MM.1S (cell line): Measurements from ENCODE around the gene TMTC1.

Source experiments
- DNase-seq: peaks from one replicate; pipeline ENCODE4 v3.0.0-alpha.2; 2015
- H2AFZ ChIP-seq: fragments of 300-600 bp; sonication (generic); 2 replicates; pipeline ENCODE4 v1.6.0; 2016; ENCODE audit warnings: antibody characterized with exemption, low read length
- H3F3A ChIP-seq: fragments of 300-600 bp; sonication (generic); 2 replicates; pipeline ENCODE4 v1.6.1; 2016; ENCODE audit warnings: mild to moderate bottlenecking, antibody characterized with exemption, low read length, moderate library complexity, mixed read lengths; ENCODE audit not compliant: insufficient read depth
- H3K27ac ChIP-seq: fragments of 300-600 bp; sonication (generic); 2 replicates; pipeline ENCODE4 v1.5.1; 2016; ENCODE audit warnings: mild to moderate bottlenecking, low read length
- H3K27me3 ChIP-seq: fragments of 300-600 bp; sonication (generic); replicated peaks from 2 replicates; pipeline ENCODE4 v1.6.0; 2016; ENCODE audit warnings: low read length; ENCODE audit not compliant: insufficient read depth
- H3K36me3 ChIP-seq: fragments of 300-600 bp; sonication (generic); replicated peaks from 2 replicates; pipeline ENCODE4 v1.6.1; 2016; ENCODE audit warnings: mild to moderate bottlenecking, low read length, mixed read lengths; ENCODE audit not compliant: insufficient read depth
- H3K4me1 ChIP-seq: fragments of 300-600 bp; sonication (generic); 2 replicates; pipeline ENCODE4 v1.6.1; 2016; ENCODE audit warnings: low read length, mixed read lengths
- H3K4me2 ChIP-seq: fragments of 300-600 bp; sonication (generic); 2 replicates; pipeline ENCODE4 v1.6.0; 2016; ENCODE audit warnings: low read depth, low read length
- H3K4me3 ChIP-seq: fragments of 300-600 bp; sonication (generic); 2 replicates; pipeline ENCODE4 v1.5.1; 2016; ENCODE audit warnings: low read length, mixed read lengths
- H3K79me2 ChIP-seq: fragments of 300-600 bp; sonication (generic); 2 replicates; pipeline ENCODE4 v1.6.1; 2016; ENCODE audit warnings: mixed run types, low read length, mixed read lengths
- H3K9ac ChIP-seq: fragments of 300-600 bp; sonication (generic); 2 replicates; pipeline ENCODE4 v1.6.1; 2016; ENCODE audit warnings: low read length, mixed read lengths
- H3K9me2 ChIP-seq: fragments of 300-600 bp; sonication (generic); replicated peaks from 2 replicates; pipeline ENCODE4 v1.6.1; 2016; ENCODE audit warnings: mild to moderate bottlenecking, low read length, mixed read lengths; ENCODE audit not compliant: insufficient read depth
- H3K9me3 ChIP-seq: fragments of 300-600 bp; sonication (generic); replicated peaks from 2 replicates; pipeline ENCODE4 v1.6.1; 2016; ENCODE audit warnings: mild to moderate bottlenecking, low read length, mixed read lengths; ENCODE audit not compliant: insufficient read depth
- H4K20me1 ChIP-seq: fragments of 300-600 bp; sonication (generic); 2 replicates; pipeline ENCODE4 v1.6.1; 2016; ENCODE audit warnings: mild to moderate bottlenecking, low read length, moderate library complexity, mixed read lengths; ENCODE audit not compliant: insufficient read depth
- EZH2 ChIP-seq: fragments of 300-600 bp; sonication (generic); optimal IDR thresholded peaks from 2 replicates; pipeline ENCODE3; 2017; ENCODE audit warnings: low read depth, mild to moderate bottlenecking, antibody characterized with exemption, low read length, mixed read lengths
- EZH2phosphoT487 ChIP-seq: fragments of 300-600 bp; sonication (generic); IDR thresholded peaks from 2 replicates; pipeline ENCODE4 v1.6.1; 2018; ENCODE audit warnings: antibody characterized with exemption, low read length
- TF ChIP-seq, protein P1 (sequence below): fragments of 300-600 bp; sonication (generic); IDR thresholded peaks from 2 replicates; pipeline ENCODE4 v1.5.1; 2016; ENCODE audit warnings: antibody characterized with exemption, low read length, mixed read lengths

The TMTC1 gene

GRCh38 chr12:29714966-29715365 lies 68.8 kb downstream of the TMTC1 start:
- no peak overlapping the region for H2AFZ ChIP-seq
- H3K4me1 ChIP-seq = 0 out of 2 replicates have a peak, but pooled peaks cover 3% of the 10 kb centered on the region
- no peaks in the 10 kb centered on the region for H3K9me2 ChIP-seq
- no peak for TF ChIP-seq EZH2phosphoT487
- TF ChIP-seq, protein P1, sequence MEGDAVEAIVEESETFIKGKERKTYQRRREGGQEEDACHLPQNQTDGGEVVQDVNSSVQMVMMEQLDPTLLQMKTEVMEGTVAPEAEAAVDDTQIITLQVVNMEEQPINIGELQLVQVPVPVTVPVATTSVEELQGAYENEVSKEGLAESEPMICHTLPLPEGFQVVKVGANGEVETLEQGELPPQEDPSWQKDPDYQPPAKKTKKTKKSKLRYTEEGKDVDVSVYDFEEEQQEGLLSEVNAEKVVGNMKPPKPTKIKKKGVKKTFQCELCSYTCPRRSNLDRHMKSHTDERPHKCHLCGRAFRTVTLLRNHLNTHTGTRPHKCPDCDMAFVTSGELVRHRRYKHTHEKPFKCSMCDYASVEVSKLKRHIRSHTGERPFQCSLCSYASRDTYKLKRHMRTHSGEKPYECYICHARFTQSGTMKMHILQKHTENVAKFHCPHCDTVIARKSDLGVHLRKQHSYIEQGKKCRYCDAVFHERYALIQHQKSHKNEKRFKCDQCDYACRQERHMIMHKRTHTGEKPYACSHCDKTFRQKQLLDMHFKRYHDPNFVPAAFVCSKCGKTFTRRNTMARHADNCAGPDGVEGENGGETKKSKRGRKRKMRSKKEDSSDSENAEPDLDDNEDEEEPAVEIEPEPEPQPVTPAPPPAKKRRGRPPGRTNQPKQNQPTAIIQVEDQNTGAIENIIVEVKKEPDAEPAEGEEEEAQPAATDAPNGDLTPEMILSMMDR = no peak
- TF ChIP-seq EZH2 = no peak
- no peaks in the 10 kb centered on the region for H3K79me2 ChIP-seq
- no peak overlapping the region for H3K4me2 ChIP-seq
- no peak overlapping the region for H3K4me3 ChIP-seq
- H3K36me3 ChIP-seq = no peaks in the 10 kb centered on the region
- no peak for DNase-seq
- H3K27ac ChIP-seq = no peak overlapping the region
- no peaks in the 10 kb centered on the region for H3K9me3 ChIP-seq
- H4K20me1 ChIP-seq = no peaks in the 10 kb centered on the region
- no peaks in the 10 kb centered on the region for H3F3A ChIP-seq
- H3K9ac ChIP-seq = no peak overlapping the region
- no peaks in the 10 kb centered on the region for H3K27me3 ChIP-seq

GRCh38 chr12:29713729-29714128 lies 70.0 kb downstream of the TMTC1 start:
- H2AFZ ChIP-seq = no peak overlapping the region
- no peak for TF ChIP-seq EZH2phosphoT487
- TF ChIP-seq, protein P1 = no peak
- no peak overlapping the region for H3K4me3 ChIP-seq
- H3F3A ChIP-seq = no peaks in the 10 kb centered on the region
- no peaks in the 10 kb centered on the region for H3K9me3 ChIP-seq
- H3K9me2 ChIP-seq = no peaks in the 10 kb centered on the region
- no peak overlapping the region for H3K9ac ChIP-seq
- H3K36me3 ChIP-seq = no peaks in the 10 kb centered on the region
- no peak overlapping the region for H3K27ac ChIP-seq
- no peaks in the 10 kb centered on the region for H4K20me1 ChIP-seq
- no peaks in the 10 kb centered on the region for H3K27me3 ChIP-seq
- no peak for DNase-seq
- H3K79me2 ChIP-seq = no peaks in the 10 kb centered on the region
- H3K4me2 ChIP-seq = no peak overlapping the region
- 0 out of 2 replicates have a peak, but pooled peaks cover 3% of the 10 kb centered on the region for H3K4me1 ChIP-seq

- Histone ChIP-seq H3K27ac (no peak overlapping the region), H3K9ac (no peak overlapping the region), H3K9me3 (no peaks in the 10 kb centered on the region), H3K9me2 (no peaks in the 10 kb centered on the region), H3K79me2 (no peaks in the 10 kb centered on the region), H3K4me1 (no peaks in the 10 kb centered on the region), H3K4me3 (no peak overlapping the region), H4K20me1 (no peaks in the 10 kb centered on the region), H3K4me2 (no peak overlapping the region), H2AFZ (no peak overlapping the region), H3K27me3 (no peaks in the 10 kb centered on the region), H3K36me3 (no peaks in the 10 kb centered on the region), H3F3A (no peaks in the 10 kb centered on the region)
- TF ChIP-seq EZH2phosphoT487 (no peak), EZH2 (no peak)
- TF ChIP-seq, protein P1 = no peak
- DNase-seq = no peak
Measured at GRCh38 chr12:29711381-29711780, 72.4 kb downstream of the TMTC1 start.
